HG02852 (cell line): ENCODE results near the gene LYZ.
A peak's percentile ranks its signal among the peaks of the same experiment; 100 is the strongest.
"Not testable (repeated sequence)": the region's sequence is repeated elsewhere in the genome, so short reads cannot be mapped to it uniquely, and the experiment has no call there.

ENCODE experiments used
- ATAC-seq: cut with Tn5 transposase; IDR thresholded peaks from one replicate; pipeline ENCODE4 v1.9.1; 2021; ENCODE audit warnings: mild to moderate bottlenecking, moderate library complexity; ENCODE audit not compliant: unreplicated experiment

Gene LYZ

GRCh38 chr12:69348162-69348938, at the start of gene LYZ:
TSS of gene LYZ (plus strand) at chr12:69348381. CDS start at chr12:69348409, 28 bp downstream.
- ATAC-seq, result no peak

- ATAC-seq, result no peak
These were observed 49.2 kb upstream of the LYZ start for GRCh38 chr12:69298947-69299346.

GRCh38 chr12:69304284-69304683, 43.9 kb upstream of the LYZ start:
- ATAC-seq, result no peak

DNA sequence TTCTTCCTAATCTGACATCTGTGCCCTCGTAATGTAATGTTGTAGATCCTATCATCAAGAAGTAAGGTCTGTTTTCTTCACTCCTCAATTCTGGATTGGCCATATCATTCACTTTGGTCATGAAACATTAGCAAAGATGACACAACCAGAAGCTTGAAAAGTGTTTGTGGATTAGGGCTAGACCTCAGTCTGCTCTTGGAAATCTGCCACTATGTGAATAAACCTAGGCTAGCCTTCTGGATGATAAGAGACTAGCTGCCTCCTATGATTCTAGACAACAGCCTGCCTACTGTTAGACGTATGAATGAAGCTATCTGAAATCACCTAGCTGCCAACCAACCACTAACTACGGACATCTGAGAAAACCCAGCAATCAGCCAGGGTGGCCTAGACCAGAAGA, 38.7 kb upstream of the LYZ start:
- ATAC-seq, result no peak

DNA sequence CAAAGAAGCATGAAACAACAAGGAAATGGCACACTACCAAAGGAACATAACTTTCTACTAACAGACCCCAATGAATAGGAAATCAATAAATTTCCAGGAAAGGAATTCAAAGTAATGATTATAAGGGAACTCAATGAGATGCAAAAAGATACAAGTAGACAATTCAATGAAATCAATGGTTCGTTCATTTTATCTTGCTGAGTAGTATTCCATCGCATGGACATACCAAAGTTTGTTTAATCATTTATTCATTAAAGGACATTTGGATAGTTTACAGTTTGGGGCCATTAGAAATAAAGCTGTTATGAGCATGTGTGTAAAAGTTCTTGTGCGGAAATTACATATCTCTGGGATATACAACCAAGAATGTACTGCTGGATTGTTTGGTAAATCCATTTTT, 35.0 kb upstream of the LYZ start:
- no peak for ATAC-seq

DNA sequence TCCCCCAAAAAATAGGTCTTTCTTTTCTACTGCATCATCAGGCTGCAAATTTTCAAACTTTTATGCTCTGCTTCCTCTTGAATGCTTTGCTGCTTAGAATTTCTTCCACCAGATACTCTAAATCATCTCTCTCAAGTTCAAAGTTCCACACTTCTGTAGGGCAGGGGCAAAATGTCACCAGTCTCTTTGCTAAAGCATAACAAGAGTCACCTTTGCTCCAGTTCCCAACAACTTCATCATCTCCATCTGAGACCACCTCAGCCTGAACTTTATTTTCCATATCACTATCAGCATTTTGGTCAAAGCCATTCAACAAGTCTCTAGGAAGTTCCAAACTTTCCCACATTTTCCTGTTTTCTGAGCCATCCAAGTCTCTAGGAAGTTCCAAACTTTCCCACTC, 31.4 kb upstream of the LYZ start:
- ATAC-seq, result not testable (repeated sequence)

DNA sequence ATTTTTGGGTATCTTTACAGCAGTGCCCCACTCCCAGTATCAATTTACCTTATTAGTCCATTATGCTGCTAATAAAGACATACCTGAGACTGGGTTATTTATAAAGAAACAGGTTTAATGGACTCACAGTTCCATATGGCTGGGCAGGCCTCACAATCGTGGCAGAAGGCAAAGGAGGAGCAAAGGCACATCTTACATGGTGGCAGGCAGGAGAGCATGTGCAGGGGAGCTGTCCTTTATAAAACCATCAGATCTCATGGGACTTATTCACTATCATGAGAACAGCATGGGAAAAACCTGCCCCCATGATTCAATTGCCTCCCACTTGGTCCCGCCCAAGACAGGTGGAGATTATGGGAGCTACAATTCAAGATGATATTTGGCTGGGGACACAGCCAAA, 30.9 kb upstream of the LYZ start:
- ATAC-seq, result not testable (repeated sequence)

DNA sequence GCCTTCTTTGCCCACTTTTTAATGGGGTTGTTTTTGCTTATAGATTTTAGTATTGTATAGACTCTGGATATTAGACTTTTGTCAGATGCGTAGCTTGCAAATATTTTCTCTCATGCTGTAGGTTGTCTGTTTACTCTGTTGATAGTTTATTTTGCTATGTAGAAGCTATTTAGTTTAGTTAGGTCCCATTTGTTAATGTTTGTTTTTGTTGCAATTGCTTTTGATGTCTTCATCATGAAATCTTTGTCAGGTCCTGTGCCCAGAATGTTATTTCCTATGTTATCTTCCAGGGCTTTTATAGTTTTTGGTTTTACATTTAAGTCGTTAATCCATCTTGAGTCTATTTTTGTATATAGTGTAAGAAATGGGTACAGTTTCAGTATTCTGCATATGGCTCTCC, 30.0 kb upstream of the LYZ start:
- no peak for ATAC-seq

- ATAC-seq, result no peak
These were observed 26.8 kb upstream of the LYZ start for GRCh38 chr12:69321351-69321750.

DNA sequence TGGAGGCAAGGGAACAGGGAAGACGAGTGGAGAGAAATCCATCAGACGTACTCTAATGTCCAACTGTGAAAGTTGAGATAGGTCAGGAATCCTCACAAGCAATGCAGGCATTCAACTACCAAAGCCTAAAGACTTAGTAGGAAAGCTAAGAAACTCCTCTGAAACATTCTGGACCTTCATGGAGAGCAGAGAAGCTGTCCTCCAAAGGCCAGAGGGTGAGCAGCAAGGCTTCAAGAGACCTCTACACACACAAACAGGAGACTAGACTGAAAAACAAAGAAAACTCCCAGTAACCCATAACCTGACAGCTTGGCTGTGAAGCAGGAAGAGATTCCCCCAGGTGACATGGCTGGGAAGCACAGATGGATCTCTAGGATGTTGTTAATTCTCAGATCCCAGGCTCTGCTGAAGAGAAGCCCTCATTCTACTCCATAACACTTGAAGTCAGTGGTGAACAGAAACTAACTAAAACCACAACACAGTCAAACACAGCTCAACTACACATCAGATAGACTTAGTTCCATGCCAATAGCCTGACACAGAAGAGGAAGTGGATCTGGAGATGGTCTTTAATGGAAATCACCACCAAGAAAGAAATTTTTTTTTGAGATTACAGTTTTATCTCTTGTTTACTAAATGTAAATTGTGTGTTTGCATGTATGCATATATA, 23.2 kb upstream of the LYZ start:
- peak; percentile 98 for ATAC-seq

GRCh38 chr12:69328426-69328825, 19.8 kb upstream of the LYZ start:
- no peak for ATAC-seq

- ATAC-seq, result no peak
These were observed 18.3 kb upstream of the LYZ start for GRCh38 chr12:69329669-69330428.

DNA sequence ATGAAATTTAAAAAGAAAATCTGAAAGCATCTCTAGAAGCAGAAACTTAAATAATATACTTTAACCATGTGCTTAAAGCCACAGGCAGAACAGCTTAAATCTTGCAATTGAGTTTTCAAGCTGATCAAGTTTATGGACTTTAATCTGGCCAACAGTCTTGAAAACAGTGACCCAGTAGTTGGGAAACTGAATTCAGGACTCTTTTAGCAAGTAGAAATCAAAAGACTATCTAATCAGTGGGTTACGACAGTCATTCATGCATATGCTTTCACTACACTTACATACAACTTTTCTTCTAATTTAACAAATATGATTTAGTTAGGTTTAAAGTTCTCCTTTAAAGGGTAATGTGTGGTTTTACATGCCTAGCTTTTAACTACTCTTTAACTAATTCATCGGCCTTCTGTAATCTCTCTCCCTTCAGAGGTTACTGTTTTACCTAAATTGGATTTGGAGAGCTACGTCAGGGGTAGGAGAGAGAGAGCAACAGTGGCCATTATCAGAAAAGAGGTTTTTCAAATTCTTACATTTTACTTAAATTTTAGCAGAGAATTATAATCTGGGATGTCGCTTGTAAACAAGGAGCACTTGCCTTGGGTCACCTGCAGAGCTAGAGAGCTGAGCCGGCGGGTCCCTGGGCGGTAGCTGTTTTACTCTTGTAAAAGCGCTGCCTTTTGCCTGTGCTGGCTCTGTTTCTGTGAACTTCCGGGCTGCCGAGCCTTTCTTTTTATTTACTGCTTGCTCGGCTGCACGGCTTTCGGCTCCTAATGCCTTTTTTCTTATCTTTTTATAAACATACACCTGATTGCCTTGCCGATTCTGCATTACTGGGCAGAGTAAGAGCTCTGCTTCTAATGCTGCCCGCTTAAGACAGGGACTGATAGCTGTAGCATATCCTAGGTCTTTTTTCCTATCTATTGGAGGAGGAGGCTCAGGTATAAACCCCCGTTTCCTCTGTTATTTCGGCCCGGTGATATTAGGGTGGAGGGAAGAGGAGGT, 17.4 kb upstream of the LYZ start:
- peak; percentile 84 for ATAC-seq

DNA sequence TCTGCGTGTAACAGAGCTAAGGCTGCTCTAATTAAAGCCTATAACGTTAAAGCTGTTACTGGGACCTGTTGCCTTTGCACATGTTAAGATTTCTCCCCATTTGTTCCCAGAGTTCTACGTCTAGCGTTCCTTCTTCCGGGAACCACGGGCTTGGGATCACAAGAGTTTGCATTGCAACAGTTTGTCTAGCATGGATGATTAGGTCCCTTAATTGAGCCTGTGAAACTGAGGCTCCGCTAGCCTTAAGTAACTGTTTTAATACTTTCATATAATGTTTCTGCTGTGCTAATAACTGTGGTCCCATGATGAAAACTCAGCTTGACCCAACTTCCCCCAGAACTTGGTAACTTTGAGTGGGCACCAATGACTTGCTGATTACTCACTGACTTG, 16.7 kb upstream of the LYZ start:
- no peak for ATAC-seq

- ATAC-seq, result no peak
These were observed 16.1 kb upstream of the LYZ start for GRCh38 chr12:69331909-69332684.

DNA sequence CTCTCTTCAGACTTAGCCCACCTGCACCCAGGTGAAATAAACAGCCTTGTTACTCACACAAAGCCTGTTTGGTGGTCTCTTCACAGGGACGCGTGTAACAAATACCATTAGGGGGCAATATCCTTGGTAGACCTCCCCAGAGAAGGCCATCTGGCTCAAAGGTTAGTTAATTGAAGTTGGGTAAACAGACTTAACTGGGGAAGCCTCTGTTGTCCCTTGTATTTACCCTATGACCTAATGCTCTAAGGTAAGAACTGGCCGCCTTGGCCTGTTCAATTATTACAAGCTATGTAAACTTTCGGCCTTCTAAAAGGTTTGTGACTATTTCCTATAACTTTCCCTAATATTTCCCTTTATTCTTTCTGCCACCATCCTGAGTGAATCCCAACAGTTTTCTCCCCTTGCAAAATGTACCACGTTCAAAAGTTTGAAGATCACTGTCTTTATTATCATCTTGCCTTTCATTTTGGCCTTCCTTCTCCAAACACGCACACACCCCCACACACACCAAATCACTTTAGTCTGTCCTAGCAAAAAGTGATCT, 15.3 kb upstream of the LYZ start:
- ATAC-seq, result no peak

- no peak for ATAC-seq
These were observed 14.0 kb upstream of the LYZ start for GRCh38 chr12:69334158-69334557.

DNA sequence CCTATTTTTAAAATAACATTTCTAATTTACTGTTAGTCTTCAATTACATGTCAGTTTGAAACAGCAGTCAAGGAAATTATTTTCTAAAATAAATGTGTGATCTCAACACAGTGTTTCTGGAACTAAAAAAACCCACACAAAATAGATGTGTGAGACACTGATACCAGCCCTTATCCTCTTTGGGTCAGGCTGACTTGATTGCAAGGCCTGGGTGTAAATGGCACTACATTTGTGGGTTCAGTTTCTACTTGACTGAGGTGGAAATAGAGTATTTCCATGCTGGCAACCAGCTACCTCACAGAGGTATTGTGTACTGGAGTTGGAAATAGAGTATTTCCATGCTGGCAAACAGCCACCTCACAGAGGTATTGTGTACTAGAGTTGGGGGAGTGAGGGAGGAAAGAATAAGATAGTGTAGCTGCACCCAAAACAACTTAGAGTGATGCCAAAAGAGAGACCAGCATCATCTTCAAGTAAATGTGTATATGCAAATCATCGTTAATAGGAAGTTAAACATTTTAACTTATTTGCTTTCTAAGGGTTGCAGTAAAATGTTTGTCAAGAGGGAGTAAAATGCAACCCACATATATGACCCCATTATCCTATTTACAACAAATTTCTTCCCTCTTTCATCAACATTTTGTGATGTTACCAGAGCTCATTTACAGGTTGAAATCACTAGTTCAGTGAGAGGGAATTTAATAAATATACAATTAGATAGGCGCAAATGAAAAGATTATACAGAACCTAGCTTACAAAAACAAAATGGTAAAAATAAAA, 10.7 kb upstream of the LYZ start:
- ATAC-seq, result no peak
